NCI-H2107 (cell line): ENCODE measurements around the gene PPARD.
A peak's percentile ranks its signal among the peaks of the same experiment; 100 is the strongest.
"Not testable (repeated sequence)": the region's sequence is repeated elsewhere in the genome, so short reads cannot be mapped to it uniquely, and the experiment has no call there.

Source experiments
- DNase-seq: peaks from one replicate; lab custom pipeline; 2025; lab: John Stamatoyannopoulos, UW

The PPARD gene

GRCh38 chr6:35312076-35312800 lies 30.1 kb upstream of the PPARD start:
- no peak for DNase-seq

DNA sequence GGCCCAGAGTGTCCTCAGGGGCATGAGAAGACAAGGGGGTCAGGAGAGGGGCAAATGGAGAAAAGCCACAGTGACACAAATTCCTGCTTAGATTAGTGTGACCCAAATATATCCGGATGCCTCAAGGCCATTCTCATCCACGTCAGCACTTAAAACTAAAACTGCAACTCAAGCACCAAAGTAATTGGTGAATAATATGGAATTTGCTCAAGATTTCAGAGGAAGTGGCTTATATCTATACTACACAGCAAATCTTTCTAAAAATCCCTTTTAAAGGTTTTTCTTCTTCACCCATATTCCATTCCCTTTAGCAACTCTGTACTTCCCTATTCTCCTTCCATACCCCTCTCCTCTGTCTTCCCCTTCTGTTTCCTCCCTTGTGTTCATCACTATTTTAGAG lies 29.6 kb upstream of the PPARD start:
- DNase-seq: no peak

GRCh38 chr6:35317483-35318195 lies 24.7 kb upstream of the PPARD start:
- no peak for DNase-seq

GRCh38 chr6:35318196-35319171 lies 23.9 kb upstream of the PPARD start:
- DNase-seq: peak; percentile 58

DNA sequence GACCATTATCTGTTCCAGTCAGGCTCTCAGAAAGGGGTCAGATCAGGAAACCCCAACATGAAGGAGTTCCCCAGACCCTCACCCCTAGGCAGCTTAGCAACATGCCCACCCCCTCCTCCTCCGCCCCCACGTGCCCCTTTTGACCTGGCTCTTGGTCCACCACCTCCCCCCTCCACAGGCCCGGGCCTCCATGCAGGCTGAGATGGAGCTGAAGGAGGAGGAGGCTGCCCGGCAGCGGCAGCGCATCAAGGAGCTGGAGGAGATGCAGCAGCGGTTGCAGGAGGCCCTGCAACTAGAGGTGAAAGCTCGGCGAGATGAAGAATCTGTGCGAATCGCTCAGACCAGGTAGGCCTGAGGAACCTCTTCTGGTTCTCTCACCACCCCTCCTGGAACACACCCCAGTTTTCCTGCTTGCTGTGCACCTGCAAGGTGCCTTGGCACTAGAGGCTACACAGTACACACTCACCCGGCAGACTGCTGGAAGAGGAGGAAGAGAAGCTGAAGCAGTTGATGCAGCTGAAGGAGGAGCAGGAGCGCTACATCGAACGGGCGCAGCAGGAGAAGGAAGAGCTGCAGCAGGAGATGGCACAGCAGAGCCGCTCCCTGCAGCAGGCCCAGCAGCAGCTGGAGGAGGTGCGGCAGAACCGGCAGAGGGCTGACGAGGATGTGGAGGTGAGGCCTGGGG lies 22.9 kb upstream of the PPARD start:
- DNase-seq: no peak

- DNase-seq: no peak
Observed at GRCh38 chr6:35320031-35320410, 22.3 kb upstream of the PPARD start.

- no peak for DNase-seq
Observed at GRCh38 chr6:35321091-35321490, 21.3 kb upstream of the PPARD start.

- DNase-seq: no peak
Observed at GRCh38 chr6:35327349-35328027, 14.9 kb upstream of the PPARD start.

DNA sequence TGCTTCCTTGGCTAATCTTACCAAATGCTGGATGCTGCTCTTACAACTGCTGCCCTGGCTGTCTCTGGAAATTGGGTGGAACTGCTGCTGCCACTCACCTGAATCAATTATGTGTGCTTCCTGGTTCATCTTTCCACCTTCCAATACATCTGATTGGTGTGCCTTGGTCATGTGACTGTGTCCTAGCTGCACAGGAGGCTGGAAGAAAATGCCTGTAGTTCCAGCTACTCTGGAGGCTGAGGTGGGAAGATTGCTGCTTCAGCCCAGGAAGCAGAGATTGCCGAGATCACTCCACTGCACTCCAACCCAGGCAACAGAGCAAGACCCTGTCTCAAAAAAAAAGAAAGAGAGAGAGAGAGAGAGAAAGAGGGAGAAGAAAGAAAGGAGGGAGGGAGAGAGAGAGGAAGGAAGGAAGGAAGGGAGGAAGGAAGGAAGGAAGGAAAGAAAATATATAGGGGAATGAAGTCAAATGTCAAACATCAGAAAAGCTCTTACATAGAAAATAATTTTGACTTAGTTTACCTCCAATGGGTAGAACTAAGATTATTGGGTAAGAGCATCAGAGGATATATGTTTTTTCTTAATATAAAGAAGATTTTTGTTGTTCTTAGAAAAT lies 14.1 kb upstream of the PPARD start:
- no peak for DNase-seq

DNA sequence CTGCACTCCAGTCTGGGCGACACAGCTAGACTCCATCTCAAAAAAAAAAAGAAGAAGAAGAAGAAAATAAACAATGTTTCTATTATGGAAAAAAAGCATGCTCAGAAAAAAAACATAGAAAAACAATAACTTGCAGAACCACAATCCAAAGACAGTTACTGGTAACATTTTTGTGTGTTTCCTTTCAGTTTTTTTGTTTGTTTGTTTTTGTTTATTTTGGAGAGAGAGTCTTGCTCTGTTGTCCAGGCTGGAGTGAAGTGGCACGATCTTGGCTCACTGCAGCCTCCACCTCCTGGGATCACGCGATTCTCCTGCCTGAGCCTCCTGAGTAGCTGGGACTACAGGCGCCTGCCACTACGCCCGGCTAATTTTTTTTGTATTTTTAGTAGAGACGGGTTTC lies 13.4 kb upstream of the PPARD start:
- not testable (repeated sequence) for DNase-seq

- DNase-seq: no peak
Observed at GRCh38 chr6:35330541-35331119, 11.7 kb upstream of the PPARD start.

DNA sequence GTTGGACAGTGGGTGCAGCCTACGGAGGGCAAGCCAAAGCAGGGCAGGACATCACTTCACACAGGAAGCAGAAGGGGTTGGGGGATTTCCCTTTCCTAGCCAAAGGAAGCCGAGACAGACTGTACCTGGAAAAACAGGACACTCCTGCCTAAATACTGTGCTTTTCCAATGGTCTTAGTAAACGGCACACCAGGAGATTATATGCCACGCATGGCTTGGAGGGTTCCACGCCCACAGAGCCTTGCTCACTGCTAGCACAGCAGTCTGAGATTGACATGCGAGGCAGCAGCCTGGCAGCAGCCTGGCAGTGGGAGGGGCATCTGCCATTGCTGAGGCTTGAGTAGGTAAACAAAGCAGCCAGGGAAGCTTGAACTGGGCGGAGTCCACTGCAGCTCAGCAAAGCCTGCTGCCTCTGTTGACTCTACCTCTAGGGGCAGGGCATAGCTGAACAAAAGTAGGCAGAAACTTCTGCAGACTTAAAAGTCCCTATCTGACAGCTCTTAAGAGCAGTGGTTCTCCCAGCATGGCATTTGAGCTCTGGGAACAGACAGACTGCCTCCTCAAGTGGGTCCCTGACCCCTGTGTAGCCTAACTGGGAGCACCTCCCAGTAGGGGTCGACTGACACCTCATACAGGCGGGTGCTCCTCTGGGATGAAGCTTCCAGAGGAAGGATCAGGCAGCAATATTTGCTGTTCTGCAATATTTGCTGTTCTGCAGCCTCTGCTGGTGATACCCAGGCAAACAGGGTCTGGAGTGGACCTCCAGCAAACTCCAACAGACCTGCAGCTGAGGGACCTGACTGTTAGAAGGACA lies 10.1 kb upstream of the PPARD start:
- DNase-seq: not testable (repeated sequence)

DNA sequence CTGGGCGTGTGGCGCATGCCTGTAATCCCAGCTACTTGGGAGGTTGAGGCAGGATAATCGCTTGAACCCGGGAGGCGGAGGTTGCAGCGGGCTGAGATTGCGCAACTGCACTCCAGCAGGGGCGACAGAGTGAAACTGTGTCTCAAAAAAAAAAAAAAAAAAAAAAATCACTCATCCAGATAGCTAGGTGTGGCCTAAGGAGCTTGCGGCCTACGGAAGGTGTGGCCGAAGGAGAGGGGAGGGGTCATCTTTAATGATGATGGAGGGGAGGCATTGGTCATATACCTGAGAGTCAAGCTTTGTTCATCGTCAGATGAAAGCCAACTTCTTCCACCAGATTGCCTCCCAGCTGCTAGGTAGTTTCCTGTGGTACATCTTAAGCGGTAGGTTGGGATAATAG lies 801 bp upstream of the PPARD start:
- DNase-seq: no peak

GRCh38 chr6:35343092-35343834 lies 905 bp downstream of the PPARD start:
- DNase-seq: no peak

DNA sequence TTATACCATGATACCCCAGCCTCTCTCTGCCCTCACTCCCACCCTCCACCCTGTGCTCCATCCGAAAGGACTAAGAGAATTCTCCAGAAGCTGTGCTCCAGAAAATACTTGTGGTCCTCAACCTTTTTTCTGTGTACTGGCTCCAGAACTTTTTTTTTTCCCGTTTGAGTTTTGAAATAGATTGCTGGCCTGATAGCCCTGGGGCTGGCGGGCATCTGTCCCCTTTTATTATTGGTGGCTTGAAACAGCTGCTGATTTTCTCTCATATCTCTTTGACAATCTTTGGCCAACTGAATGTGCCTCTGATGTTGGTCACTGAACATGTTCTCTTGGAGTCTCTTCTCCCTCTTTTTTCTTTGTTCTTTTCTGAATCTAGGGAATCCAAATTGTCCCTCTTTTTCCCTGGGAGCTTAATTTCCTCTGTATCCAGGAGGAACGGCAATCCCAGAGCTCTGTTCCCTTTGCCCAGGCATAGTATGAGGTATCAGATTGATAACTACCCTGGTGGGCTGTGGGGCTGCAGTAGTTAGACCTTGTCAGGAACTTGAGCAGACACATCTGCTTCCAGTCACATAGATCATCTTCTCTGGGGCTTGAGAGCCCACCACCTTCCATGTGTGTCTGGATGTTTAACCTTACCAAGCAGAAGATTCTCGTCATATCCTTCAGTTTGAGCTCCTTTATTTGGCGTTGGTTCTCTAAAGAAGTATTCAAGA lies 1.6 kb downstream of the PPARD start:
- DNase-seq: no peak

DNA sequence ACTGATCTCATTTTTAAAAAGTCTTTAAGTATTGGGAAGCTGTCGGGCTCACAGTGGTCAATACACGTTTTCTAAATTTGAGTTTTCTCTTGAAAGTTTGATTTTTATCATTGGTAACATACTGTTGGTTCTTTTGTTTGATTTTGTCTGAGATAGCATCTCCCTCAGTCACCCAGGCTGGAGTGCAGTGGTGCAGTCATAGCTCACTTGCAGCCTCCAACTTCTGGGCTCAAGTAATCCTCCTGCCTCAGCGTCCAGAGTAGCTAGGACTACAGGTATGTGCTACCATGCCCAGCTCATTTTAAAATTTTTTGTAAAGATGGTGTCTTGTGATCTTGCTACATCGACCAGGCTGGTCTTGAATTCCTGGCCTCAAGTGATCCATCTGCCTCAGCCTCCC lies 9.1 kb downstream of the PPARD start:
- no peak for DNase-seq

DNA sequence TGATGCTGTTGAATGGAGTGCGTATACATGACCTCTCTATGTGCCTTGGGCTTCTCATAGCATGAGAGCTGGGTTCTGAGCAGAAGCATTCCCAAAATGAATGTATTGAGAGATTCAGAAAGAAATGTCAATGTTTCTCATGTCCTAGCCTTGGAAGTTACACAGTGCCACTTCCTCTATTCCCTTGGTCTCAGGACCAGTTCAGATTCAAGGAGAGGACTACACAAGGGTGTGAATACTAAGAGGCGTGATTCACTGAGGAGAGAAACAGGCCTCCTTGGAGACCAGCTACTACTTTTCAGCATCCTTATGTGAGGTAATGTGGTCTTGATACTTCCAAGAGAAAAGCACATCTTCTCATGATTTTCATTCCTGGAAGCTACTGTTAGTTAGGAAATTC lies 10.4 kb downstream of the PPARD start:
- no peak for DNase-seq
